Hematopoietic multipotent progenitor cell treated with erythropoietin and hydrocortisone succinate and interleukin-3 and kit ligand, for 15 days (in vitro differentiated cells): ENCODE results near the gene CREM.
A peak's percentile ranks its signal among the peaks of the same experiment; 100 is the strongest.
"Not testable (repeated sequence)": the region's sequence is repeated elsewhere in the genome, so short reads cannot be mapped to it uniquely, and the experiment has no call there.

Experiments
- DNase-seq: peaks from one replicate; pipeline ENCODE4 v3.0.0-alpha.2; 2015; ENCODE audit warnings: low spot score

CREM gene

DNA sequence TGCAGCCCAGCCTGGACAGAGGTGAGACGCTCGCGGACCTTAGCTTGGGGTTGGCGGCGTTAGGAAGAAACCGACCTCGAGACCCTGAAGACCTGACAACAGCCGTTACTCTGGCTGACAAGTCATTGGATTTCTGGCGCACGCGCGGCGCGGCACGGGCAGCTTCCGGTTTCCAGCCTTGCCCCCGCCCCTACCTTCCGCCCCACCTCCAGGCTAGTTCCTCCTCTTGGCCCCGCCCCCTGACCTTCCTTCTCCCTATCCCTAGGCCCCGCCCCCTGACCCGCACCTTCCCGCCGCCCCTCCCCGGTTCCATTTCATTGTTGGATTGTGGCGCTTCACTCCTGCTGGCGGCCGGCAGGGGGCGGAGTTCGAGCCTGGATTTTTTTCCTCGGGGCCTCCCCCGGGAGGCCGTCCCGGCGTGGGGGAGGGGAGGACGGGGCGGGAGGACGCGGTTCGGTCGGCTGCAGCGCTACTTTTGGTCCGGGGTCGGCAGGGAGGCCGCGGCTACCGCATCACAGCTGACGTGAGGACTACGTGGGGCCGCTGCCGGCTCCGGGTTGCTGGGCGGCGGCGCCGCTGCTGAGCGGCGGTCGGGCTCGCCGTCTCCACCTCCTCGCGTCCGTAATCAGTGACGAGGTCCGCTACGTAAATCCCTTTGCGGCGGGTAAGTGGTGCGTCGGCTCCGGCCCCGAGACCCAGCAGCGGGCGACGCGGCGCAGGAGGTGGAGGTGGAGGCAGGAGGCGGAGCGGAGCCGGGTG, at the start of gene CREM:
Gene CREM, plus strand, starts transcription at position 317 of the 759 bp plus-strand sequence. CDS start 10,990 bp downstream, outside the sequence.
- peak; percentile 98 for DNase-seq

- no peak for DNase-seq
These were observed 47.4 kb upstream of the CREM start for GRCh38 chr10:35079265-35079664.

DNA sequence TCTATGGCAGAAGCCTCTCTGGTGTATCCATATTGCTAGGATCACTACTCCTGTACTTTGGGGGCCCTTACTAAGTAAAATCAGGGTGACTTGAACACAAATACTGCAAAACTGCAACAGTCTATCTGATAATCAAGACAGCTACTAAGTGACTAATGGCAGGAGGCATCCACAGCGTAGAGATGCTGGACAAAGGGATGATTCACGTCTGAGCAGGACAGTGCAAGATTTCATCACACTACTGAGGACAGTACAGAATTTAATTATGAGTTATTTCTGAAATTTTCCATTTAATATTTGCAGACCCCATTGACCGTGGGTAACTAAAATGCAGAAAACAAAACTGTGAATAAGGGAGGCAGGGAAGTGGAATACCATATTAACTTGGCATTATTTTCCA, 46.9 kb upstream of the CREM start:
- DNase-seq = no peak

DNA sequence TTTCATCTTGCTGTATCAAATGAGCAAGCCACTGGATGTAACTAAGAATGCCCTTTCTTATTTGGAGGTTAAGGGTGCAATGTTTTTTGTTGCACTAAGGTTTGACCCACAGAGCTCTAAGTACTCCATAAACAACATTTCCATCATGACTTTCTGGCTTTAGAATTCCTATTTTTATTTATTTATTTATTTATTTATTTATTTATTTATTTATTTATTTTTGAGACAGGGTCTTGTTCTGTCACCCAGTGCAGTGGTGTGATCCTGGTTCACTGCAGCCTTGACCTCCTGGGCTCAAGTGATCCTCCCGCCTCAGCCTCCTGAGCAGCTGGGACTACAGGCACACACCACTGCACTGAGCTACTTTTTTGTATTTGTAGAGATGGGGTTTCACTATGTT, 46.4 kb upstream of the CREM start:
- not testable (repeated sequence) for DNase-seq

DNA sequence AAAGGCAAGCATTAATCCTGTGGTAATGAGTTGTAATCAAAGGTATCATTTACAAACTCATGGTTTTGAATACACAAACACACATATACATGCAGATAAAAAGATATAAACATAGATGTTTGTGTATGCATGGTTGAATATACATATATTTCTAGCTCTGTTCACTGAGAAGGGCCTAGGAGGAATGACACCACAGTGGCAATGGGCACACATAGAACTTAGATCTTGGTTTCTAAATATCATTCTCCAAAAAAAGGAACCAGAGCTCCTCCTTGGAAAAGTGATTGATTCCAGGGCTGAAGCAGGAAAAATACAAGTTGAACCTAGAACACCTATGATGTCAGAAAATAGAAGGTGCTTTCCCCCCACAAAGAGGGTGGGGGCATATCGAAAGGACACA, 43.4 kb upstream of the CREM start:
- no peak for DNase-seq

- peak; percentile 17 for DNase-seq
These were observed 37.0 kb upstream of the CREM start for GRCh38 chr10:35089611-35090161.

DNA sequence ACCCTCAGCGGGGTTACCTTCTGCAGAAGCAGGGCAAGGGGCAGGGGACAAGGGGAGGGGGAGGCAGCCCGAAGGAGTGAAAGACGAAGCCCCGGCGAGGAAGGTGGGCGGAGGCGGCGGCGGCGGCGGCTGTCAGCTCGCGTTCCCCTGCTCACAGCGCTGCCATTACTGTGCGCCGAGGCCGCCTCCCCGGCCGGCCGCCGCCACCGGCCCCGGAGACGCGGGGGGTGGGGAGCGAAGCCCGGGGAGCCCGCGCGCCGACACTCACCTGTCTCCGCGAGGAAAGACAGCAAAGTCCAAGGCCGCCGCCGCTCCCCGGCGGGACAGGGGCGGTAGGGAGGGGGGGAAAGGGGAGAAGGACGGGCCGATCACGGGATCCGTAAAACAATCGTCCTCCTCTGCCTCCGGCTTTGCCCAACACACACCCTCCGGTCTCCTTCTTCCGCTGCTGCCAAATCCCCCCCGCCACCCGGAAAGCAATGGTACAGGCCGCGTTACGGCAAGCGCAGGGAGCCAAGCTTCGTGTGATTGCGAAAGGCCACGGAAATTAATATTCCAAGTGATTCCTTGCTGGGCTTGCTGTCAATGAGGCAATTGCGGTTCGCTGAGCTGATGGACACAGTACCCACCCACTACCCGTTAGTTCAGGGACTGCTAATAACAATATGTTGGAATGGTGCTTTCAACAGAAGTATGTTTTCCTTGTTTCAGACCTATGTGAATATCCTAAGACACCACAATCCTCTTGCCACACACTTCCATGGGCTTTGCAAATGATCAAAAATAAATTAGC, 36.3 kb upstream of the CREM start, which contains the start of gene CUL2:
Gene CUL2, minus strand, starts transcription at position 180 of the 793 bp plus-strand sequence. CDS start 19,024 bp downstream, outside the sequence.
- DNase-seq = peak; percentile 94

DNA sequence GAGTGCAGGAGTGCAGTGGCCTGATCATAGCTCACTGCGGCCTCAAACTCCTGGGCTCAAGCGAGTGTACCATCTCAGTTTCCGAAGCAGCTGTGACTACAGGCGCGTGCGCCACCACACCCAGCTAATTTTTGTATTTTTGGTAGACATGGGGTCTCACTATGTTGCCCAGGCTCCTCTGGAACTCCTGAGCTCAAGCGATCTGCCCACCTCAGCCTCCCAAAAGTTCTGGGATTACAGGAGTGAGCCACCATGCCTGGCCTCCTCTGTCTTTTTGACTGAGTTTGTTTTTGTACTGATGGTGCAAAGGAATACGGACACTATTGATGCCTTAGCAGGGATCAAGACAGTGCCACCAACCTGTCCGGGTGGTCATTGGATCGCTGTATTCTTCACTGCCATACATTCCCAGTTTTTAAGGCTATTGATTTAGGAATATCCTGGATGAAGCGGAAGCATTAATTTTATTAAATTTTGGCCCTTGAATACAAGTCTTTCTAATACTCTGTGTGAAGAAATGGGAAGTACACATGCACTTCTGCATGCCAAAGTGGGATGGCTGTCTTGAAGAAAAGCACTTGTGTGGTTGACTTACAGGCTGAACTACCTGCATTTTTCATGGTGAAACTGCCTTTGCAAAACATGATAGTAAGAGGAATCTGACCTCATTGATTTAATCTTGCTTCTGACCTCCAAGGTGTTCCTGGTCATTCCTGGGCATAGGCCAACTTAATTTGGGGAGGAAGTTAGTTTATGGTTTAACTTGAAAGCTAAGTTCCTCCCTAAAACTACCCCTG, 34.5 kb upstream of the CREM start:
- no peak for DNase-seq

- no peak for DNase-seq
These were observed 33.8 kb upstream of the CREM start for GRCh38 chr10:35092851-35093250.

DNA sequence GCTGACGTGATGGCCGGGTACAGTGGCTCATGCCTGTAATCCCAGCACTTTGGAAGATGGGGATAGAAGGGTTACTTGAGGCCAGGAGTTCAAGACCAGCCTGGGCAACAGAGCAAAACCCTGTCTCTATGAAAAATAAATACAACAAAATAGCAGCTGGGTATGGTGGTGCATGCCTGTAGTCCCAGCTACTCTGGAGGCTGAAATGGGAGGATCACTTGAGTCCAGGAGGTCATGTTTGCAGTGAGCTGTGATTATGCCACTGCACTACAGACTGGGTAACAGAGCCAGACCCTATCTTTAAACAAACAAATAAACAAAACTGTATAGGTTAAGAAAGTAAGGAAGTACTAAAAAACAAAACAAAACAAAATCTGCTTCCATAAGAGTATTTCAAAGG, 30.3 kb upstream of the CREM start:
- DNase-seq = no peak

GRCh38 chr10:35097510-35097909, 29.1 kb upstream of the CREM start:
- no peak for DNase-seq

GRCh38 chr10:35103882-35104281, 22.8 kb upstream of the CREM start:
- no peak for DNase-seq

GRCh38 chr10:35112571-35112970, 14.1 kb upstream of the CREM start:
- no peak for DNase-seq

GRCh38 chr10:35119378-35119777, 7.3 kb upstream of the CREM start:
- DNase-seq = no peak

DNA sequence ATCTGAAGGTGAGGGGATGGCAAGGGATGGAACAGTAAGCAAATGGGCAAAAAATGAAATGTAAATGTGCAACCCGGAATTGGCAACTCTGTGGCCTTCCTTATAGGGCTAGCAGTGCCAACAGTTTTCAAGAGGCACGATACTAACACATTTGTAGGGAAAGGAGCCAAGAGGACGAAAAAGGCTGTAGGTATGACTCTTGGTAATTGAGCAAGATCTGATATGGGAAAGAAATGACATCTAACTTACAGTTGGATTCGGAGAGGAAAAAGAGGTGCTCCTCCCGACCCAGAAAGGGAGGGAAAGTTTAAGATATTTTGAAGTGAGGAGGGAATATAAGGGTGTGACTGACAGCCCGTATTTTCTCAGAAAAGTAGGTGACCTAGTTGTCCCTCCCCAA, 2.1 kb upstream of the CREM start:
- DNase-seq = no peak

DNA sequence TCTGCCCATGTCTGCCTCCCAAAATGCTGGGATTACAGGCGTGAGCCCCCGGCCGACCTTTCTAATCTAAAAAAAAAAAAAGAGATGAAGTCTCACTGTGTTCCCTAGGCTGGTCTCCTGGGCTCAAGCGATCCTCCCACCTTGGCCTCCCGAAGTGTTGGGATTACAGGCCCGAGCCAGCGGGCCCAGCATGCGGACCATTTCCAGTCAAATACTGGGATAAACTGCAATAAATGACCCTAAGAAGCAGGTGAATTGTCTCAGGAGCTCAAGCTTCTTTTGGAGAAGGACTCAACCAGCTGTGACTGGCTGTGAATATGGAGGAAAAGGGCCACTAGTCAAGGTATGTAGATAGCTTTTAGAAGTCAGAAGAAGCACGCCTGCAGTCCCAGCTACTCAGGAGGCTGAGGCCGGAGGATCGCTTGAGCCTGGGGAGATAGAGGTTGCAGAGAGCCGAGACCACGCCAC, 550 bp upstream of the CREM start:
- no peak for DNase-seq

GRCh38 chr10:35127289-35127891, 744 bp downstream of the CREM start:
- DNase-seq = peak; percentile 55

- no peak for DNase-seq
These were observed 2.6 kb downstream of the CREM start for GRCh38 chr10:35129185-35129674.

DNA sequence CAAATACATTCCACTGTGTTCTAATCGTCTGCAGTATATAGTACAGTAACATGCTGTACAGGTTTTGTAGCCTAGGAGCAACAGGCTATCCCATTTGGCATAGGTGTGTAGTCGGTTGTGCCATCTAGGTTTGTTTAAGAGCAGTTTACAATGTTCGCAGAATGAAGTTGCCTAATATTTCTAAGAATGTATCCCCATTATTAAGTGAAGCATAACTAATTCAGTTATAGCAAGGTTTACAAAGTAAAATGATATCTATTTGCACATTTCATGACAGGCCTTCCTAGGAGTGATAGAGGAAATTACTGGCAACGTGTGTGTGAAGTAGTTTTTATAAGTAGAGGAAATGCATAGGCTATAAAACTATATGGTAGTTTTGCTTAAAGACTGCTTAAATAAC, 4.0 kb downstream of the CREM start:
- no peak for DNase-seq

DNA sequence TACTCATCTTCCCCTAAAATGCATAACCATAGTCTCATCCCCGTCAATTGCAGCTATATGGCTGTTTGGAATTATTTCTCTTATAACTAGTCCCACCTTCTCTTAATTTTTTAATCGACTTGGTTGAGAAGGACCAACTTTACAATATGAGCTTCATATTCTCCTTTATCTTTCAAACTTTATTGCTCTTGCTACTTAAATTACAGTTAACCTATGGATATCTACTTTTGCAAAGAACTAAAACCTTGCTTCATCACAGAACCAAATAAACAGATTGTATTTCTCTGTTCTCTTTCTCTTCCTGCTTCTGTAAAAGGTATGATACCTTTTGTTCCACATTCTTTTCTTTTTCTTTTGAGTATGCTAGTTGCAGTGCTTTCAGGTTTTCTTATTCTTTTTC, 6.1 kb downstream of the CREM start:
- no peak for DNase-seq

GRCh38 chr10:35133586-35133985, 6.9 kb downstream of the CREM start:
- DNase-seq = no peak
